A549 (cell line): ENCODE data around the gene PDE3A.

ENCODE experiments used
- CEBPB ChIP-seq, 2 experiments: fragments of >200 bp in 1 of 2; sonication (Bioruptor Twin) in 1 of 2; formaldehyde crosslinking in 1 of 2; IDR thresholded peaks; 2 replicates each; pipeline ENCODE4 v1.6.1; 2012 to 2016
- CTCF ChIP-seq: fragments of >200 bp; sonication (Bioruptor Twin); formaldehyde crosslinking; IDR thresholded peaks from 3 replicates; pipeline ENCODE4 v1.5.1; 2016
- EP300 ChIP-seq, 2 experiments: fragments of >200 bp; sonication (Bioruptor Twin); formaldehyde crosslinking; IDR thresholded peaks; 2 replicates in 1 of 2; 3 replicates in 1 of 2; pipeline ENCODE4 v1.6.1; 2016 to 2017
- GATA3 ChIP-seq: IDR thresholded peaks from 2 replicates; pipeline ENCODE4 v1.6.1; 2012; ENCODE audit warnings: borderline replicate concordance
- KDM1A ChIP-seq: fragments of 200-600 bp; sonication (generic); IDR thresholded peaks from 2 replicates; pipeline ENCODE4 v1.6.1; 2016; ENCODE audit warnings: low read depth, mild to moderate bottlenecking
- POLR2A ChIP-seq: IDR thresholded peaks from 2 replicates; pipeline ENCODE4 v1.6.1; 2012; ENCODE audit warnings: mild to moderate bottlenecking, low read length
- POLR2AphosphoS2 ChIP-seq: conservative IDR thresholded peaks from 2 replicates; pipeline ENCODE4 v1.6.1; 2012; ENCODE audit warnings: low read length, improper control_type of control experiment, inconsistent platforms
- REST ChIP-seq: fragments of 200-600 bp; sonication (generic); IDR thresholded peaks from 2 replicates; pipeline ENCODE4 v1.6.1; 2016; ENCODE audit warnings: antibody characterized with exemption, mild to moderate bottlenecking, moderate library complexity
- ZFP36 ChIP-seq: fragments of 450-650 bp; IDR thresholded peaks from 2 replicates; pipeline ENCODE4 v1.6.1; 2014; ENCODE audit warnings: borderline replicate concordance; ENCODE audit not compliant: partially characterized antibody

- TF ChIP-seq POLR2A: no peak
- TF ChIP-seq CTCF: no peak
- TF ChIP-seq EP300 (IDR thresholded peaks at IDR 0.05): no peak
- TF ChIP-seq POLR2AphosphoS2: no peak
- no peak for TF ChIP-seq REST
- no peak for TF ChIP-seq GATA3
- no peak for TF ChIP-seq ZFP36
- no peak for TF ChIP-seq CEBPB (IDR thresholded peaks at IDR 0.05)
- no peak for TF ChIP-seq KDM1A
Observed at GRCh38 chr12:20420557-20420956, 52.2 kb downstream of the PDE3A start.
